ENCODE results near the gene ASPSCR1. TPM values are rescaled to one million over a fixed set of nuclear protein-coding genes. Genes with fewer than 3 reads are reported as not detected.

Gene ASPSCR1
- total RNA-seq, 1 donor, result 23.6 TPM

GRCh38 chr17:82004517-82005455 lies 27.4 kb downstream of the ASPSCR1 start:
- DNase-seq (ENCODE audit: low read depth), result no peak
- no peak overlapping the region for H3K4me3 ChIP-seq (ENCODE audit: low read depth, low read length)
- no peak for TF ChIP-seq CTCF (IDR thresholded peaks at IDR 0.05; ENCODE audit: insufficient read depth, low read length)

GRCh38 chr17:82005701-82006348 lies 28.4 kb downstream of the ASPSCR1 start:
- DNase-seq (ENCODE audit: low read depth), result no peak
- TF ChIP-seq CTCF (IDR thresholded peaks at IDR 0.05; ENCODE audit: insufficient read depth, low read length), result no peak
- no peak overlapping the region for H3K4me3 ChIP-seq (ENCODE audit: low read depth, low read length)

- no peak for TF ChIP-seq CTCF (IDR thresholded peaks at IDR 0.05; ENCODE audit: insufficient read depth, low read length)
- no peak overlapping the region for H3K4me3 ChIP-seq (ENCODE audit: low read depth, low read length)
- peak; percentile 62 for DNase-seq (ENCODE audit: low read depth)
Measured at GRCh38 chr17:82006468-82007227, 29.2 kb downstream of the ASPSCR1 start.

GRCh38 chr17:82007228-82007494 lies 29.7 kb downstream of the ASPSCR1 start:
- DNase-seq (ENCODE audit: low read depth), result no peak
- H3K4me3 ChIP-seq (ENCODE audit: low read depth, low read length), result no peak overlapping the region
- TF ChIP-seq CTCF (IDR thresholded peaks at IDR 0.05; ENCODE audit: insufficient read depth, low read length), result no peak

GRCh38 chr17:82007495-82008257 lies 30.2 kb downstream of the ASPSCR1 start:
- no peak for DNase-seq (ENCODE audit: low read depth)
- TF ChIP-seq CTCF (IDR thresholded peaks at IDR 0.05; ENCODE audit: insufficient read depth, low read length), result no peak
- H3K4me3 ChIP-seq (ENCODE audit: low read depth, low read length), result no peak overlapping the region

GRCh38 chr17:82008258-82008940 lies 31.0 kb downstream of the ASPSCR1 start:
- DNase-seq (ENCODE audit: low read depth), result no peak
- TF ChIP-seq CTCF (IDR thresholded peaks at IDR 0.05; ENCODE audit: insufficient read depth, low read length), result no peak
- no peak overlapping the region for H3K4me3 ChIP-seq (ENCODE audit: low read depth, low read length)
